Thyroid gland (tissue), 4 donors: ENCODE data around the gene TMEM14A. TPM values are rescaled to one million over a fixed set of nuclear protein-coding genes. Genes with fewer than 3 reads are reported as not detected.

Experiments
- DNase-seq, 2 donors: peaks; one replicate each; pipeline ENCODE4 v3.0.0-alpha.2; 2019
- H3K27ac ChIP-seq, 3 donors: fragments of 200-600 bp; sonication (generic); 1 replicate in 2 of 3; 2 replicates in 1 of 3; pipeline ENCODE4 v1.5.1; 2016 to 2019; ENCODE audit warnings: mild to moderate bottlenecking in 1 of 3, moderate library complexity in 1 of 3
- H3K27me3 ChIP-seq: fragments of 200-600 bp; sonication (generic); one replicate; pipeline ENCODE4 v1.5.1; 2019
- H3K36me3 ChIP-seq, 2 donors: fragments of 200-600 bp; sonication (generic); one replicate each; pipeline ENCODE4 v1.5.1; 2016 to 2019
- H3K4me1 ChIP-seq, 2 donors: fragments of 200-600 bp; sonication (generic); one replicate each; pipeline ENCODE4 v1.5.1; 2017 to 2019
- H3K4me3 ChIP-seq, 3 donors: fragments of 200-600 bp; sonication (generic); replicated peaks in 1 of 3; 1 replicate in 2 of 3; 2 replicates in 1 of 3; pipeline ENCODE4 v1.5.1; 2016; ENCODE audit warnings: mild to moderate bottlenecking in 1 of 3
- H3K9me3 ChIP-seq: fragments of 200-600 bp; sonication (generic); one replicate; pipeline ENCODE4 v1.5.1; 2017
- CTCF ChIP-seq, 6 experiments: fragments of 200-600 bp in 3 of 6; fragments of 450-650 bp in 3 of 6; sonication (generic) in 3 of 6; IDR thresholded peaks; one replicate each; pipeline ENCODE4 v1.5.1; 2016 to 2019; ENCODE audit warnings: antibody characterized with exemption in 6 of 6, mild to moderate bottlenecking in 2 of 6, inconsistent platforms in 1 of 6, moderate library complexity in 1 of 6
- POLR2A ChIP-seq, 2 donors: fragments of 450-650 bp; IDR thresholded peaks; one replicate each; pipeline ENCODE4 v1.6.1; 2017; ENCODE audit warnings: antibody characterized with exemption in 2 of 2, mild to moderate bottlenecking in 2 of 2, moderate library complexity in 1 of 2
- WGBS, 2 donors: methylation state at CpG; one replicate each; pipeline ENCODE4 v1.1.5; 2017; 5-methylcytosine and 5-hydroxymethylcytosine counted together
- intact Hi-C: fragments of 100-400 bp; cut with DNase I; formaldehyde crosslinking; loops from one replicate; pipeline ENCODE4 v1.15.1; 2023
- total RNA-seq, 4 donors: library from RNA; depleted of rRNA; stranded (reverse); fragments of >200 nt; gene quantifications; one replicate each; pipeline ENCODE4 v1.2.3, GENCODE V29; 2016

TMEM14A gene
- total RNA-seq, 4 donors from 2014 or later: 15.3 to 43.0 (median 27.1) TPM

- Histone ChIP-seq H3K9me3 (no peaks in the 10 kb centered on the region), H3K4me3 (no peak overlapping the region), H3K27ac (no peak overlapping the region), H3K27me3 (no peaks in the 10 kb centered on the region), H3K36me3 (no peaks in the 10 kb centered on the region), H3K4me1 (peaks cover 29 to 30% of the 10 kb centered on the region in 2 donors)
- WGBS, 2 donors: 47 to 54% methylated on average over 4 of the region's 4 CpGs
- intact Hi-C loops: no loop called here
- TF ChIP-seq CTCF (IDR thresholded peaks at IDR 0.05) (peak in 1 of 6 experiments; percentile 2), POLR2A (IDR thresholded peaks at IDR 0.05) (no peak)
- peak; percentile 20 to 47 for DNase-seq
Measured at GRCh38 chr6:52645976-52646375, 24.9 kb upstream of the TMEM14A start.

- Histone ChIP-seq H3K27me3 (no peaks in the 10 kb centered on the region), H3K4me1 (peaks cover 19 to 20% of the 10 kb centered on the region in 2 donors), H3K27ac (peak overlapping the region in 1 of 3 donors; percentile 13), H3K9me3 (no peaks in the 10 kb centered on the region), H3K36me3 (no peaks in the 10 kb centered on the region), H3K4me3 (no peak overlapping the region)
- TF ChIP-seq POLR2A (IDR thresholded peaks at IDR 0.05) (no peak), CTCF (IDR thresholded peaks at IDR 0.05) (no peak)
- intact Hi-C loops: no loop called here
- 74 to 77% methylated on average over 3 of the region's 3 CpGs for WGBS, 2 donors
- DNase-seq: no peak
Measured at GRCh38 chr6:52647199-52647598, 23.7 kb upstream of the TMEM14A start.

GRCh38 chr6:52649536-52650160 lies 21.3 kb upstream of the TMEM14A start:
- no peaks in the 10 kb centered on the region for H3K9me3 ChIP-seq
- peaks cover 10 to 12% of the 10 kb centered on the region in 2 donors for H3K4me1 ChIP-seq
- H3K27ac ChIP-seq: no peak overlapping the region
- no peaks in the 10 kb centered on the region for H3K36me3 ChIP-seq
- H3K4me3 ChIP-seq: no peak overlapping the region
- no peak for TF ChIP-seq POLR2A (IDR thresholded peaks at IDR 0.05)
- no peak for TF ChIP-seq CTCF (IDR thresholded peaks at IDR 0.05)
- WGBS, 2 donors: 59 to 67% methylated on average over 2 of the region's 2 CpGs
- intact Hi-C loops: no loop called here
- no peaks in the 10 kb centered on the region for H3K27me3 ChIP-seq
- no peak for DNase-seq

DNA sequence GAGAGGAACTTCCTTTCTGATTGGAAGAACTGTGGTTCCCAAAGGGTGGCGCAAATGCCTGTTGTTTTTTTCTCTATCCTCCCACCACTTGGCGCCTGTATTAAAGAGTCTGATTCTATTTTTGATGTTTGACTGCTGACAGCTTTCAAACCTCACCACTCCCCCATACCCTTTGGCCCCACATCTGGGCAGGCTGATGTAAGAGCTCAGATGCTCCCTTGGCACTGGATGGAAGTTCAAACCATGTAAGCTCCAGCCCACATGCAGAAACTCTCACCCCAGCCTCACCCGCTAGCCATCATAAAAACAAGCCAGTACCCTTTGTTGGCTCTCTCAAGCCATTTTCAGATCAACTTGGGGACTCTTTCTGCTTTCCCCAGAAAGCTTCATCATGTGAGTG lies 20.0 kb upstream of the TMEM14A start:
- Histone ChIP-seq H3K9me3 (no peaks in the 10 kb centered on the region), H3K4me1 (peaks cover 6 to 11% of the 10 kb centered on the region in 2 donors), H3K27me3 (no peaks in the 10 kb centered on the region), H3K27ac (no peak overlapping the region), H3K4me3 (no peak overlapping the region), H3K36me3 (no peaks in the 10 kb centered on the region)
- 91 to 94% methylated on average over 3 of the region's 3 CpGs for WGBS, 2 donors
- TF ChIP-seq CTCF (IDR thresholded peaks at IDR 0.05) (no peak), POLR2A (IDR thresholded peaks at IDR 0.05) (no peak)
- intact Hi-C loops: no loop called here
- no peak for DNase-seq

DNA sequence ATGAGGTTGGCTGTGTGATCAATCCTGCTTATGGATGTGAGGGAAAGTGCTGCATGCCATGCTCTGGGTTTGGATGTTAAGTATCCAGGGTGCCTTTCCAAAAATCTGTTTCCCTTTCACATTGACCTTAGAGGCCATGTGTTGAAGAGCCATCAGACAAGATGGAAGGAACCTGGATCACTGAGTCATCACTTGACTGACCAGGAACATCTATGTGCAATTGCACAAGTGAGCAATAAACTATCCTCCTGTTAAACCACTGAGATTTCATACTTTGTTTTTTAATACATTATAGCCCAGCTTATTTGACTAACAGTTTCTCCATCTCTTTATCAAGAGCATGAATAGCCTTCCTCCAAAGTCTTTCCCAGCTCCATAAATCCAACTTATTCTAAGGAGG lies 17.8 kb upstream of the TMEM14A start:
- no peaks in the 10 kb centered on the region for H3K9me3 ChIP-seq
- H3K4me1 ChIP-seq: no peaks in the 10 kb centered on the region
- TF ChIP-seq CTCF (IDR thresholded peaks at IDR 0.05) (no peak), POLR2A (IDR thresholded peaks at IDR 0.05) (no peak)
- intact Hi-C loops: no loop called here
- no peak overlapping the region for H3K27ac ChIP-seq
- no peak overlapping the region for H3K4me3 ChIP-seq
- H3K27me3 ChIP-seq: no peaks in the 10 kb centered on the region
- H3K36me3 ChIP-seq: no peaks in the 10 kb centered on the region
- DNase-seq: no peak
